Nephron (organoid): ENCODE measurements around the gene RNF212.
"Not testable (repeated sequence)": the region's sequence is repeated elsewhere in the genome, so short reads cannot be mapped to it uniquely, and the experiment has no call there.

Experiments
- H3K27ac Mint-ChIP-seq, 3 experiments: 2 replicates each; pipeline ENCODE4 v1.8.0; 2020; ENCODE audit warnings: mixed read lengths in 3 of 3, mild to moderate bottlenecking in 2 of 3, moderate library complexity in 1 of 3
- H3K27me3 Mint-ChIP-seq: 2 replicates; pipeline ENCODE4 v1.8.0; 2021; ENCODE audit warnings: low read depth, mild to moderate bottlenecking, moderate library complexity, mixed read lengths
- H3K36me3 Mint-ChIP-seq: 2 replicates; pipeline ENCODE4 v1.8.0; 2020; ENCODE audit warnings: low read depth, mixed read lengths
- H3K4me1 Mint-ChIP-seq: 2 replicates; pipeline ENCODE4 v1.8.0; 2020; ENCODE audit warnings: mixed read lengths
- H3K4me3 Mint-ChIP-seq, 3 experiments: 2 replicates each; pipeline ENCODE4 v1.8.0; 2020; ENCODE audit warnings: mild to moderate bottlenecking in 3 of 3, mixed read lengths in 3 of 3, moderate library complexity in 2 of 3
- H3K9me3 Mint-ChIP-seq: 2 replicates; pipeline ENCODE4 v1.8.0; 2020; ENCODE audit warnings: mixed read lengths
- CTCF ChIP-seq, 3 experiments: fragments of 200-600 bp; sonication (generic); IDR thresholded peaks; one replicate each; pipeline ENCODE4 v1.5.0; 2021; ENCODE audit warnings: antibody characterized with exemption in 3 of 3; ENCODE audit not compliant: unreplicated experiment in 3 of 3

RNF212 gene

GRCh38 chr4:1126506-1126905 is 13.1 kb upstream of the RNF212 start:
- H3K9me3 Mint-ChIP-seq: peaks cover 2% of the 10 kb centered on the region
- no peak overlapping the region for H3K27ac Mint-ChIP-seq
- TF ChIP-seq CTCF (IDR thresholded peaks at IDR 0.05; ENCODE audit: unreplicated experiment in 3 of 3): no peak

GRCh38 chr4:1125466-1125865 is 12.1 kb upstream of the RNF212 start:
- not testable (repeated sequence) for H3K4me3 Mint-ChIP-seq, H3K9me3 Mint-ChIP-seq, H3K27ac Mint-ChIP-seq, H3K4me1 Mint-ChIP-seq, H3K36me3 Mint-ChIP-seq
- H3K27me3 Mint-ChIP-seq: peaks cover 45% of the 10 kb centered on the region

More at GRCh38 chr4:1126506-1126905, 13.1 kb upstream of the RNF212 start:
- H3K4me3 Mint-ChIP-seq: no peak overlapping the region
- no peaks in the 10 kb centered on the region for H3K4me1 Mint-ChIP-seq
- peaks cover 41% of the 10 kb centered on the region for H3K27me3 Mint-ChIP-seq
- H3K36me3 Mint-ChIP-seq: no peaks in the 10 kb centered on the region

GRCh38 chr4:1124818-1125217 is 11.5 kb upstream of the RNF212 start:
- Mint-ChIP-seq H3K27ac (no peak overlapping the region), H3K27me3 (peaks cover 46% of the 10 kb centered on the region), H3K4me3 (no peak overlapping the region), H3K4me1 (no peaks in the 10 kb centered on the region), H3K9me3 (peaks cover 2% of the 10 kb centered on the region), H3K36me3 (no peaks in the 10 kb centered on the region)
- TF ChIP-seq CTCF (IDR thresholded peaks at IDR 0.05; ENCODE audit: unreplicated experiment in 3 of 3): no peak

GRCh38 chr4:1122505-1122904 is 9.1 kb upstream of the RNF212 start:
- H3K4me1 Mint-ChIP-seq: no peaks in the 10 kb centered on the region
- H3K27ac Mint-ChIP-seq: no peak overlapping the region
- no peak for TF ChIP-seq CTCF (IDR thresholded peaks at IDR 0.05; ENCODE audit: unreplicated experiment in 3 of 3)
- H3K36me3 Mint-ChIP-seq: no peaks in the 10 kb centered on the region
- peaks cover 2% of the 10 kb centered on the region for H3K9me3 Mint-ChIP-seq
- no peak overlapping the region for H3K4me3 Mint-ChIP-seq
- H3K27me3 Mint-ChIP-seq: peaks cover 39% of the 10 kb centered on the region

GRCh38 chr4:1116838-1117237 is 3.5 kb upstream of the RNF212 start:
- Mint-ChIP-seq H3K27me3 (peaks cover 50% of the 10 kb centered on the region), H3K27ac (peak overlapping the region; percentile 64 to 83 (median 82)), H3K4me3 (peak overlapping the region; percentile 8 to 11 (median 8)), H3K4me1 (peaks cover 7% of the 10 kb centered on the region), H3K36me3 (no peaks in the 10 kb centered on the region), H3K9me3 (peaks cover 3% of the 10 kb centered on the region)
- peak in 1 of 3 experiments; percentile 21 for TF ChIP-seq CTCF (IDR thresholded peaks at IDR 0.05; ENCODE audit: unreplicated experiment in 3 of 3)

GRCh38 chr4:1115528-1116293 is 2.3 kb upstream of the RNF212 start:
- no peak for TF ChIP-seq CTCF (IDR thresholded peaks at IDR 0.05; ENCODE audit: unreplicated experiment in 3 of 3)
- peaks cover 7% of the 10 kb centered on the region for H3K4me1 Mint-ChIP-seq
- H3K36me3 Mint-ChIP-seq: no peaks in the 10 kb centered on the region
- H3K9me3 Mint-ChIP-seq: peaks cover 3% of the 10 kb centered on the region
- no peak overlapping the region for H3K4me3 Mint-ChIP-seq
- peak overlapping the region; percentile 64 to 83 (median 82) for H3K27ac Mint-ChIP-seq
- peaks cover 52% of the 10 kb centered on the region for H3K27me3 Mint-ChIP-seq
